Suprapubic skin (tissue), 4 donors: Measurements from ENCODE around the gene IL4I1.

Experiments
- CTCF ChIP-seq, 2 donors: fragments of 200-600 bp in 1 of 2; fragments of 450-650 bp in 1 of 2; sonication (generic) in 1 of 2; IDR thresholded peaks; one replicate each; pipeline ENCODE4 v1.5.1; 2016 to 2019; ENCODE audit warnings: antibody characterized with exemption in 2 of 2, mild to moderate bottlenecking in 1 of 2, moderate library complexity in 1 of 2
- POLR2A ChIP-seq, 2 donors: fragments of 450-650 bp; IDR thresholded peaks; one replicate each; pipeline ENCODE4 v1.6.1; 2017; ENCODE audit warnings: antibody characterized with exemption in 2 of 2, mild to moderate bottlenecking in 2 of 2, moderate library complexity in 2 of 2
- POLR2AphosphoS5 ChIP-seq, 3 donors: sonication (generic); formaldehyde crosslinking; IDR thresholded peaks; one replicate each; pipeline ENCODE4 v1.6.1; 2017; ENCODE audit warnings: antibody characterized with exemption in 3 of 3

- TF ChIP-seq POLR2AphosphoS5 (IDR thresholded peaks at IDR 0.05) (no peak), CTCF (IDR thresholded peaks at IDR 0.05) (no peak), POLR2A (IDR thresholded peaks at IDR 0.05) (no peak)
Observed at GRCh38 chr19:49884109-49884508, 12.6 kb downstream of the IL4I1 start.
